Measurements from ENCODE around the gene UGT1A9.
"Not testable (repeated sequence)": the region's sequence is repeated elsewhere in the genome, so short reads cannot be mapped to it uniquely, and the experiment has no call there.

UGT1A9 gene

GRCh38 chr2:233718552-233718951, 46.9 kb downstream of the UGT1A9 start, which contains the start of gene UGT1A4:
Gene UGT1A4 (plus strand): TSS chr2:233718736. CDS start chr2:233718821, 85 bp downstream.
- no peak for DNase-seq
- TF ChIP-seq, protein P1, sequence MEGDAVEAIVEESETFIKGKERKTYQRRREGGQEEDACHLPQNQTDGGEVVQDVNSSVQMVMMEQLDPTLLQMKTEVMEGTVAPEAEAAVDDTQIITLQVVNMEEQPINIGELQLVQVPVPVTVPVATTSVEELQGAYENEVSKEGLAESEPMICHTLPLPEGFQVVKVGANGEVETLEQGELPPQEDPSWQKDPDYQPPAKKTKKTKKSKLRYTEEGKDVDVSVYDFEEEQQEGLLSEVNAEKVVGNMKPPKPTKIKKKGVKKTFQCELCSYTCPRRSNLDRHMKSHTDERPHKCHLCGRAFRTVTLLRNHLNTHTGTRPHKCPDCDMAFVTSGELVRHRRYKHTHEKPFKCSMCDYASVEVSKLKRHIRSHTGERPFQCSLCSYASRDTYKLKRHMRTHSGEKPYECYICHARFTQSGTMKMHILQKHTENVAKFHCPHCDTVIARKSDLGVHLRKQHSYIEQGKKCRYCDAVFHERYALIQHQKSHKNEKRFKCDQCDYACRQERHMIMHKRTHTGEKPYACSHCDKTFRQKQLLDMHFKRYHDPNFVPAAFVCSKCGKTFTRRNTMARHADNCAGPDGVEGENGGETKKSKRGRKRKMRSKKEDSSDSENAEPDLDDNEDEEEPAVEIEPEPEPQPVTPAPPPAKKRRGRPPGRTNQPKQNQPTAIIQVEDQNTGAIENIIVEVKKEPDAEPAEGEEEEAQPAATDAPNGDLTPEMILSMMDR (IDR thresholded peaks at IDR 0.05; ENCODE audit: low read depth, low read length), result no peak
- H3K36me3 ChIP-seq, result no peaks in the 10 kb centered on the region

GRCh38 chr2:233728723-233729301, 57.1 kb downstream of the UGT1A9 start, which contains the start of gene UGT1A3:
Gene UGT1A3 (plus strand): TSS chr2:233729042. CDS start chr2:233729127, 85 bp downstream.
- H3K9me3 ChIP-seq (ENCODE audit: severe bottlenecking), result peaks cover 3% of the 10 kb centered on the region
- TF ChIP-seq, protein P1 (IDR thresholded peaks at IDR 0.05; ENCODE audit: low read depth, low read length), result no peak

More at GRCh38 chr2:233718552-233718951, 46.9 kb downstream of the UGT1A9 start, which contains the start of gene UGT1A4:
- Histone ChIP-seq H3K9me3 (ENCODE audit: severe bottlenecking) (no peaks in the 10 kb centered on the region), H3K4me3 (ENCODE audit: low read depth, low read length) (no peak within 1 kb of the TSS), H3K27me3 (ENCODE audit: insufficient read depth, low read depth, severe bottlenecking) (no peaks in the 10 kb centered on the region), H3K27ac (no peak within 1 kb of the TSS)

DNA sequence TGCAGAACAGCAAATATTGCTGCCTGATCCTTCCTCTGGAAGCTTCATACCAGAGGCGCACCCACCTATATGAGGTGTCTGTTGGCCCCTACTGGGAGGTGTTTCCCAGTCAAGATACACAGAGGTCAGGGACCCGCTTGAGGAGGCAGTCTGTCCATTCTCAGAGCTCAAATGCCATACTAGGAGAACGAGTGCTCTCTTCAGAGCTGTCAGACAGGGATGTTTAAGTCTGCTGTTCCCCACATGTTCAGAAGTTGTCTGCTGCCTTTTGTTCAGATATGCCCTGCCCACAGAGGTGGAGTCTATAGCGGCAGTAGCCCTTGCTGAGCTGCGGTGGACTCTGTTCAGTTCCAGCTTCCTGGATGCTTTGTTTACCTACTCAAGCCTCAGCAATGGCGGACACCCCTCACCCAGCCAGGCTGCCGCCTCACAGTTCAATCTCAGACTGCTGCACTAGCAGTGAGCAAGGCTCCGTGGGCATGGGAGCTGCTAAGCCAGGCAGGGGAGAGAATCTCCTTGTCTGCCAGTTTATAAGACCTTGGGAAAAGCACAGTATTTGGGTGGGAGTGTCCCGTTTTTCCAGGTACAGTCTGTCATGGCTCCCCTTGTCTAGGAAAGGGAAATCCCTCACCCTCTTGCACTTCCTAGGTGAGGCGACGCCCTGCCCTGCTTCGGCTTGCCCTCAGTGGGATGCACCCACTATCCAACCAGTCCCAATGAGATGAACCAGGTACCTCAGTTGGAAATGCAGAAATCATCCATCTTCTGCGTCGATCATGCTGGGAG, 65.4 kb downstream of the UGT1A9 start:
- not testable (repeated sequence) for H3K36me3 ChIP-seq; H3K27me3 ChIP-seq (ENCODE audit: insufficient read depth, low read depth, severe bottlenecking); DNase-seq; H3K27ac ChIP-seq; H3K9me3 ChIP-seq (ENCODE audit: severe bottlenecking); H3K4me3 ChIP-seq (ENCODE audit: low read depth, low read length)

More at GRCh38 chr2:233728723-233729301, 57.1 kb downstream of the UGT1A9 start, which contains the start of gene UGT1A3:
- H3K36me3 ChIP-seq, result no peaks in the 10 kb centered on the region
- H3K27ac ChIP-seq, result no peak within 1 kb of the TSS
- DNase-seq, result no peak
- no peak within 1 kb of the TSS for H3K4me3 ChIP-seq (ENCODE audit: low read depth, low read length)
- H3K27me3 ChIP-seq (ENCODE audit: insufficient read depth, low read depth, severe bottlenecking), result no peaks in the 10 kb centered on the region

DNA sequence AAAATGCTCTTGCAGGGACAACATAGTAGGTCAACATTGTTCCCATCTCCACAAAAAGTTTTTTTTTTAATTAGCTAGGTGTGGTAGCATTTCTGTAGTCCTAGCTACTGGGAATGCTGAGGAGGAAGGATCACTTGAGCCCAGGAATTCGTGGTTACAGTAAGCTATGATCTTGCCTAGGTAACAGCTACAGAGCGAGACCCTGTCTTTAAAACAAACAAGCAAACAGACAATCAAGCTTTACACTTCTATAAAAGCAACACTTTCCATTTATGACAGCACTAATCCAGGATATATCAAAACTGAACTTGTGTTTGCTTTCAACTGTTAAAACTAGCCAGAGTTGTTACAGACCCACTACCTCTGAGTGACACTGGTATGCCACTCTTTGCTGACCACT, 69.2 kb downstream of the UGT1A9 start:
- H3K9me3 ChIP-seq (ENCODE audit: severe bottlenecking), result peaks cover 9% of the 10 kb centered on the region
- no peak overlapping the region for H3K4me3 ChIP-seq (ENCODE audit: low read depth, low read length)
- TF ChIP-seq, protein P1 (IDR thresholded peaks at IDR 0.05; ENCODE audit: low read depth, low read length), result no peak
- H3K27me3 ChIP-seq (ENCODE audit: insufficient read depth, low read depth, severe bottlenecking), result no peaks in the 10 kb centered on the region
- H3K27ac ChIP-seq, result no peak overlapping the region
- no peaks in the 10 kb centered on the region for H3K36me3 ChIP-seq
- no peak for DNase-seq

GRCh38 chr2:233743464-233744259, 72.0 kb downstream of the UGT1A9 start:
- Histone ChIP-seq H3K9me3 (ENCODE audit: severe bottlenecking) (peaks cover 1% of the 10 kb centered on the region), H3K36me3 (no peaks in the 10 kb centered on the region), H3K4me3 (ENCODE audit: low read depth, low read length) (no peak overlapping the region), H3K27ac (no peak overlapping the region), H3K27me3 (ENCODE audit: insufficient read depth, low read depth, severe bottlenecking) (no peaks in the 10 kb centered on the region)
- DNase-seq, result no peak
- TF ChIP-seq, protein P1 (IDR thresholded peaks at IDR 0.05; ENCODE audit: low read depth, low read length), result no peak
